ENCODE results near the gene CCL3.
"Not testable (repeated sequence)": the region's sequence is repeated elsewhere in the genome, so short reads cannot be mapped to it uniquely, and the experiment has no call there.

Gene CCL3

DNA sequence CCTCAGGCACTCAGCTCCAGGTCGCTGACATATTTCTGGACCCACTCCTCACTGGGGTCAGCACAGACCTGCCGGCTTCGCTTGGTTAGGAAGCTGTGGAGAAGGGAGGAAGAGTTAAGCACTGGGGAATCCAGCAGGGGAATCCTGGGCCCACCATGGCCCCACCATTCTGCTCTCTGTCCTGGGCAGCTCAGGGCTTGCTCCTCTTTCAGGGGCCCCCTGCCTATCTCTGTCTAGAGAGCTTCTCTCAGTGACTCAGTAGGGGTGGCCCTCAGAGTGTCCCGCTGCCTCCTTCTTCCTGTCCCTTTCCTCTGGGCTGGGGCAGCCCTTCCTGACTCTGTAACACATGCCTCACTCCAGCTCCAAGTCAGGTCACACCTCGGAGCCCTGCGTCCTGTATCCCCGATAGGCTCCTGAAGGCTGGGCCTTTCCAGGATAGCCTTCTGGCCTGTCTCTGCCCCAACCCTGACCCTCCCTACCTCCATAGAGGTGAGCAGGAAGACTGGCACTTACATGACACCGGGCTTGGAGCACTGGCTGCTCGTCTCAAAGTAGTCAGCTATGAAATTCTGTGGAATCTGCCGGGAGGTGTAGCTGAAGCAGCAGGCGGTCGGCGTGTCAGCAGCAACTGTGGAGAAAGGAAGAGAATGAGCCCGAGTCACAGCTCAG lies 1.1 kb downstream of the CCL3 start:
- TF ChIP-seq, protein P1, sequence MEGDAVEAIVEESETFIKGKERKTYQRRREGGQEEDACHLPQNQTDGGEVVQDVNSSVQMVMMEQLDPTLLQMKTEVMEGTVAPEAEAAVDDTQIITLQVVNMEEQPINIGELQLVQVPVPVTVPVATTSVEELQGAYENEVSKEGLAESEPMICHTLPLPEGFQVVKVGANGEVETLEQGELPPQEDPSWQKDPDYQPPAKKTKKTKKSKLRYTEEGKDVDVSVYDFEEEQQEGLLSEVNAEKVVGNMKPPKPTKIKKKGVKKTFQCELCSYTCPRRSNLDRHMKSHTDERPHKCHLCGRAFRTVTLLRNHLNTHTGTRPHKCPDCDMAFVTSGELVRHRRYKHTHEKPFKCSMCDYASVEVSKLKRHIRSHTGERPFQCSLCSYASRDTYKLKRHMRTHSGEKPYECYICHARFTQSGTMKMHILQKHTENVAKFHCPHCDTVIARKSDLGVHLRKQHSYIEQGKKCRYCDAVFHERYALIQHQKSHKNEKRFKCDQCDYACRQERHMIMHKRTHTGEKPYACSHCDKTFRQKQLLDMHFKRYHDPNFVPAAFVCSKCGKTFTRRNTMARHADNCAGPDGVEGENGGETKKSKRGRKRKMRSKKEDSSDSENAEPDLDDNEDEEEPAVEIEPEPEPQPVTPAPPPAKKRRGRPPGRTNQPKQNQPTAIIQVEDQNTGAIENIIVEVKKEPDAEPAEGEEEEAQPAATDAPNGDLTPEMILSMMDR (IDR thresholded peaks at IDR 0.05; ENCODE audit: low read depth, low read length, missing control alignments), result no peak
- H3K27me3 ChIP-seq (replicated peaks), result no peaks in the 10 kb centered on the region
- in situ Hi-C loops (cut with HindIII; ENCODE audit: low pct_ligation_motif_present, low sequenced_read_pairs), result no loop called here
- no peak for DNase-seq
- no peak overlapping the region for H3K27ac ChIP-seq
- no peak overlapping the region for H3K4me3 ChIP-seq (ENCODE audit: low read depth, low read length)
- H3K36me3 ChIP-seq (replicated peaks), result no peaks in the 10 kb centered on the region

DNA sequence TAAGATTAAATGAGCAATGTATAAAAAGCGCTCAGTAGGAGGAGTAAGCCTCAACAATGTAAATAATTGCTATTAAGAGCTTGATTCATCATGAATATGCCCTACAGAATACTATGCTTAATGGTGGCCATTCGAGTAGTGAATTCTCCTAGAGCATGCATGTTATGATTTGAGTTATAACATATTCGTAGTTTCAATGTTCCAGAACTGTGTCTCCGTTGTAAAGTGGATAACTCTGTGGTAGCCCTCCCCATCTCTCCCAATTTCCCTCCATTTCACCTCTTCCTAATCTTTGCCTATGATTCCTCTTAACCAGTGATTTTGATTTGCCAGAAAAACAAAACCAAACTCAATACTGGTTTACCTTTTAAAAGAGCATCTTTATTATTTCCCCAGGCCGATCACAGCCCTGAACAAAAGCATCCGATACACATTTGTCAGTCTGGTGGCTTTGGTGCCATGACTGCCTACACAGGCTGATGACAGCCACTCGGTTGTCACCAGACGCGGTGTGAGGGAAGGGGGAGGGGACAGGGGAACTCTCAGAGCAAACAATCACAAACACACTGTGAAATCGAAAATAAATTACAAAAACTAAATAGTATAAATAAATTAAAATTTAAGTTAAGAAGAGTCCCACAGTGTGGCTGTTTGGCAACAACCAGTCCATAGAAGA lies 1.9 kb downstream of the CCL3 start:
- DNase-seq; H3K4me3 ChIP-seq (ENCODE audit: low read depth, low read length); H3K36me3 ChIP-seq (replicated peaks); in situ Hi-C loops (cut with HindIII; ENCODE audit: low pct_ligation_motif_present, low sequenced_read_pairs); H3K27me3 ChIP-seq (replicated peaks); H3K27ac ChIP-seq: not testable (repeated sequence)

DNA sequence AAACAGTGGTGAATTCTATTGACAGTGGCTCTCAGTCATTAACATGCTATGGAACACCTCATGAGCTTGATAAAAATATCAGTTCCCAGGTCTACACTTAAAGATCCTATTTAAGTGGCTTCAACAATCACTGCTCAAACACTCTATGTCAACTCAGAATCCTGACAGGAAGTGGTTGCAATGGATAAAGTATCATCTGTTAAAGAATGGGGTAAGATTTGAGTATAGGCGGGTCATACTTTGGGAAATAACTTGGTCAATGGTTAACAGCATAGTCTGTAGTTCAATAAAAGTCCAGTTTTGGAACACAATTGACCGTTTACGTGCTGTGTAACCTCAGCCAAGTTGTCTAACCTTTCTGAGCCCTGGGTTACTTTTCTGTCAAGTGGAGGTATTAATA lies 2.5 kb downstream of the CCL3 start:
- H3K4me3 ChIP-seq (ENCODE audit: low read depth, low read length); H3K27me3 ChIP-seq (replicated peaks); H3K27ac ChIP-seq; H3K36me3 ChIP-seq (replicated peaks); in situ Hi-C loops (cut with HindIII; ENCODE audit: low pct_ligation_motif_present, low sequenced_read_pairs); DNase-seq: not testable (repeated sequence)

DNA sequence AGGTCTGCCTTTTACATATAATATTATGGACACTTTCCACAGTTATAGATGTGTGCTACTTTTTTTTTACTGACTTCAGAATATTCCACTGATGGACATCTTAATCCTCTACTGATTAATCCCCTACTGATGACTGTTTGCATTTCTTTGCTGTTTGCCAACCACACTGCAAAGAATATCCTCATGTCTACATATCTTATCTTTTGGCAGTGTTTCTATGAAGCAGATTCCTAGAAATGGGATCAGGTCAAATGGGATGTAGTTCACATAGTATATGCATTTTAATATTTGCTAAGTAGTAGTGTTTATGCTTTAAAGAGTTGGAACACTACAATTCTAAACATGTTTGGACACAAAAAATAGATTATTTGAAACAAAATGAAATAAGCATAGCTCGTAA lies 3.2 kb downstream of the CCL3 start:
- TF ChIP-seq, protein P1 (IDR thresholded peaks at IDR 0.05; ENCODE audit: low read depth, low read length, missing control alignments), result no peak
- DNase-seq, result no peak
- Histone ChIP-seq H3K36me3 (replicated peaks) (no peaks in the 10 kb centered on the region), H3K27me3 (replicated peaks) (no peaks in the 10 kb centered on the region), H3K27ac (no peak overlapping the region), H3K4me3 (ENCODE audit: low read depth, low read length) (no peak overlapping the region)
- in situ Hi-C loops (cut with HindIII; ENCODE audit: low pct_ligation_motif_present, low sequenced_read_pairs), result no loop called here

DNA sequence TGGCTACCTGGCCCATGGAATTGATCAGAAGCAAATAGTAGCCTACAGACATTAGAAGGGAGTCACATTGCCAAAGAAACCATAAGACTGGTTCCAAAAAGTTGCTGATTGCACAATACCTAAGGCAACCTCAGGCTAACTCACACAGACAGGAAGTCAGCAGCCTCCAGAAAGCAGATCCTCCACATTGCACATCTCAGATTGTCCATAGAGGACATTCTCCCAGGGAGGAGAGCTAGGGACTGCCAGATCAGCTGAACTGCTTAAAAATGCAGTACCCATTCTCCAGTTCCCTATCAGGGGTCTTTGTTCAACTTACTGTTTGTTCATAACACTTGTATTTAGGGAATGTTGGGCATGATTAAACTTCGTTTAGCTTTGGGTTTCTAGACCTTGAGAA lies 4.2 kb downstream of the CCL3 start:
- no peaks in the 10 kb centered on the region for H3K36me3 ChIP-seq (replicated peaks)
- in situ Hi-C loops (cut with HindIII; ENCODE audit: low pct_ligation_motif_present, low sequenced_read_pairs), result no loop called here
- no peak overlapping the region for H3K4me3 ChIP-seq (ENCODE audit: low read depth, low read length)
- TF ChIP-seq, protein P1 (IDR thresholded peaks at IDR 0.05; ENCODE audit: low read depth, low read length, missing control alignments), result no peak
- no peaks in the 10 kb centered on the region for H3K27me3 ChIP-seq (replicated peaks)
- H3K27ac ChIP-seq, result no peak overlapping the region
- DNase-seq, result no peak

DNA sequence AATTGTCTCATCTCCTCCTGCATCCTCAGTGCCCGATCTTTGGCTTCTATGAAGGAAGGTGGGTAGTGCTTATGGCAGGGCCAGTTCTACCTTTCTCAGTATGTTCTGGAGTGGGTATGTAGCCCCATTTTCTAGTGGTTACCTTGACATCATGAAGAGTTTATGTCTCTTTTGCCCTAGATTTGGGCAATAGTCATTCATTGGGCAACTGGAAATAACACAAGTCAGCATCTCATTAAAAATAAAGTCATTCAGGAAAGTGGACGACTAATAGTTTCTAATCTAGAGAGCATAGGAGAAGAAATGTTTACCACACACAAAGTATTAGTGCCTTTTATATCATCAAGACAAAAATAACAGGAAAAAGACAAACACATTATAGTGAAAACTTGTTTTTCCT lies 6.3 kb downstream of the CCL3 start:
- in situ Hi-C loops (cut with HindIII; ENCODE audit: low pct_ligation_motif_present, low sequenced_read_pairs); H3K4me3 ChIP-seq (ENCODE audit: low read depth, low read length); DNase-seq: not testable (repeated sequence)

DNA sequence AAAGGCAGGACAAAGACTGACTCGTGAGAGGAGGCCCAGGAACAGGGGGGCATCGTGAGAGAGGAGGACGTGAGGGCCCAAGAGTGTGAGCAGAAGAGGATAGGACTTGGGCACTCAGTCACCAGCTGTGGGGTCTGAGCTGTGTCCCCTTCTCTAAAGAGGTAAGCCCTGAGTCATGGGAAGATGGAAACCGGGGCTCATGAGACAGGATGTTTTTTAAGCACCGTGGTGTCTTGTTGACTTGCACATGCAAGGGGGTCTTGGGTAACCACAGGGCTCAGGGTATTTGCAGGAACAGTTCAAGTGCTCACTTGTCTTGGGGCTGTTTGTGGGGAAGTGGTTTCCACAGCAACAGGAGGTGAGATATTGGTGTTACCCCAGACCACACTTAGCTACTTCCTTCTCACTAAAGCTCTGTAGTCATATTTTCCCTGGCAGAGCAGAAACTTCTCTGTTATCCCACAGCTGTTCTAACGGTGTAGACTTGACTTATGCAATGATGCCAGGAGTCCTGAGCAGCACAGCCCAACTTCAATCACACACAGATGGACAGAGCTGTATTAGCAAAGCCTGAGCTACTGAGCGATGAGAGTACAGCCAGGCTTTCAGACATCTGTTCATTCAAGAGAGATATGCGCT lies 7.3 kb downstream of the CCL3 start:
- H3K27ac ChIP-seq; in situ Hi-C loops (cut with HindIII; ENCODE audit: low pct_ligation_motif_present, low sequenced_read_pairs); H3K27me3 ChIP-seq (replicated peaks); DNase-seq; H3K36me3 ChIP-seq (replicated peaks); H3K4me3 ChIP-seq (ENCODE audit: low read depth, low read length): not testable (repeated sequence)

More for the DNA sequence above, 6.3 kb downstream of the CCL3 start:
- not testable (repeated sequence) for H3K27ac ChIP-seq; H3K27me3 ChIP-seq (replicated peaks); H3K36me3 ChIP-seq (replicated peaks)

DNA sequence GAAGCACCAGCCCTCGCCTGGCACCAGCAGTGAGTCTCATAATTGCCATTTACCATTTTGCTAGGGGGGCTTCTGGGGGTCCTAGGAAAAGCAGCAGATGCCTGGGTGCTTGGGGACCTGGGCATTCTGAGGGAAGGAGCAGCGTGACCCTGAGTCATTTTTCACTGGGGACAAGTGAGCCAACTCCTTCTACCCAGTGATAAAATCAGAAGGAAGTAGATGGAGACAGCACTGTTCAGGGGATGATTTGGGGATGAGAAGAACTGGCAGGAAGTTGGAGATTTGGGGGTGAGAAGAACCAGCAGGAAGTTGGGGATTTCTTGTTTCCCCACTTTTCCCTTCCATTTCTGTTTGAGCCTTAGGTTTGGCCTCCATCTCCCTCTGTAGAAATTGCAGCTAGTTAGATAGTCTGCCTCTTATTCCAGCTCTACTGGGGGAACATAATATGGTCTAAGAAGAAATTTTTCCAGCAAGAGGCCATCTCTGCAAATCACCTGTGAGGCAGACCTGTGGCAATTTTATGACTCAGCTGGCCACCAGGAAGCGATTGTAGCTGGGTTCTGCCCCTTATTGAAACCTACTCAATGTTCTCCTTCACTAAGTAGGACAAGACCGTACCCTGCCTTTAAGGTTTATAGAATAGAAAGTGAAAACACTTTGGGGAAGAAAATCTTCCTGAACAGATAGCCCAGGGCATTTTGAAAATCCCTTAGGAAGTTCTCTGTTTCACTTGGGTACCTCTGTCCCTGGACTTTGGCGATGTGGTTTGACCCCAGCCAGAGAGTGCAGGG lies 8.1 kb downstream of the CCL3 start:
- H3K4me3 ChIP-seq (ENCODE audit: low read depth, low read length); DNase-seq; H3K36me3 ChIP-seq (replicated peaks); H3K27ac ChIP-seq; in situ Hi-C loops (cut with HindIII; ENCODE audit: low pct_ligation_motif_present, low sequenced_read_pairs); H3K27me3 ChIP-seq (replicated peaks): not testable (repeated sequence)
